GM19240 (cell line): ENCODE data around the gene ZNF594.
"Not testable (repeated sequence)": the region's sequence is repeated elsewhere in the genome, so short reads cannot be mapped to it uniquely, and the experiment has no call there.

Source experiments
- DNase-seq: peaks from one replicate; pipeline ENCODE4 v3.0.0; 2011; ENCODE audit warnings: low spot score; ENCODE audit not compliant: insufficient read length

The ZNF594 gene

GRCh38 chr17:5137511-5138197 lies 54.0 kb downstream of the ZNF594 start:
- DNase-seq = not testable (repeated sequence)

GRCh38 chr17:5136580-5137412 lies 54.9 kb downstream of the ZNF594 start:
- DNase-seq = not testable (repeated sequence)

- DNase-seq = no peak
Observed at GRCh38 chr17:5135726-5136579, 55.7 kb downstream of the ZNF594 start.

GRCh38 chr17:5135131-5135712 lies 56.4 kb downstream of the ZNF594 start:
- not testable (repeated sequence) for DNase-seq

- not testable (repeated sequence) for DNase-seq
Observed at GRCh38 chr17:5134571-5134970, 57.1 kb downstream of the ZNF594 start.

- DNase-seq = not testable (repeated sequence)
Observed at GRCh38 chr17:5133961-5134360, 57.7 kb downstream of the ZNF594 start.

- no peak for DNase-seq
Observed at GRCh38 chr17:5133311-5133710, 58.4 kb downstream of the ZNF594 start.

GRCh38 chr17:5132503-5133225 lies 59.0 kb downstream of the ZNF594 start:
- not testable (repeated sequence) for DNase-seq

- not testable (repeated sequence) for DNase-seq
Observed at GRCh38 chr17:5131799-5132502, 59.7 kb downstream of the ZNF594 start.

- DNase-seq = no peak
Observed at GRCh38 chr17:5131146-5131715, 60.4 kb downstream of the ZNF594 start.

GRCh38 chr17:5130687-5131086 lies 61.0 kb downstream of the ZNF594 start:
- DNase-seq = not testable (repeated sequence)

GRCh38 chr17:5130261-5130660 lies 61.4 kb downstream of the ZNF594 start:
- not testable (repeated sequence) for DNase-seq

- not testable (repeated sequence) for DNase-seq
Observed at GRCh38 chr17:5129770-5130169, 61.9 kb downstream of the ZNF594 start.
